ENCODE results near the gene MAGI1.

Gene MAGI1

DNA sequence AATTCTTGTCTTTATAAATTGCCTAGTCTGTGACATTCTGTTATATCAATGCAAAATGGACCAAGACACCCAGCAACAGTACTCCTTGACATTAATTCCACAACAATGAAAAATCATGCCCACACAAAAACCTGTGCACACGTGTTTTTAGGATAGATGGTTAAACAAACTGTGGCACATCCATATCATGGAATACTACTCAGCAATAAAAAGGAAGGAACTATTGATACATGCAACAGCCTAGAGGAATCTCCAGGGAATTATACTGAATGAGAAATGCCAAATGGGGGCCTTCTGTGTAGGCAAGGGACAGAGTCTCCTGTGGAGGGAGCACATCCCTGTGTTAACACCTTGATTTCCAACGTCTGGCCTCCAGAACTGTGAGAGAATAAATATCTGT lies 388.5 kb downstream of the MAGI1 start:
- DNase-seq (ENCODE audit: low read depth, low spot score): no peak
- no peaks in the 10 kb centered on the region for H3K4me1 ChIP-seq (ENCODE audit: control insufficient read depth, insufficient read depth, low read length)
- no peaks in the 10 kb centered on the region for H3K9me3 ChIP-seq (ENCODE audit: control insufficient read depth, insufficient read depth, low read length)
- no CpG with 5 or more reads among the region's 2 CpGs for WGBS (ENCODE audit: insufficient coverage, insufficient read length)
- no peak overlapping the region for H3K4me3 ChIP-seq (ENCODE audit: low read length)
- H3K27me3 ChIP-seq (ENCODE audit: control insufficient read depth, insufficient read depth, low read length): no peaks in the 10 kb centered on the region
- H3K36me3 ChIP-seq (ENCODE audit: control insufficient read depth, insufficient read depth, low read length): no peaks in the 10 kb centered on the region
- no peak overlapping the region for H3K27ac ChIP-seq (ENCODE audit: low read length)

DNA sequence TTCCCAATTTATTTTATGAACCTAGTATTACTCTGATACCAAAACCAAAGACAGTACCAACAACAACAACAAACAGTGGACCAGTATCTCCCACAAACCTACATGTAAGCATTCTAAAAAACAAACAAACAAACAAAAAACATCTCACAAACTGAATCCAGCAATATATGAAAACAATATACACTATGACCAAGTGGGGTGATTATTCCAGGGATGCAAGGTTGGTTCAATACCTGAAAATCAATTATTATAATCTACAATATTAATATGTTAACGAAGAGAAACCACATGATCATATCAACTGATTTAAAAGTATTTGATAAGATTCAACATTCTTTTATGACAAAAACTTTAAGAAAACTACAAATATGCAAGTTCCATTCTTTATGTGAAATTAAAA lies 391.3 kb downstream of the MAGI1 start:
- Histone ChIP-seq H3K27ac (ENCODE audit: low read length) (no peak overlapping the region), H3K9me3 (ENCODE audit: control insufficient read depth, insufficient read depth, low read length) (no peaks in the 10 kb centered on the region), H3K36me3 (ENCODE audit: control insufficient read depth, insufficient read depth, low read length) (no peaks in the 10 kb centered on the region), H3K4me1 (ENCODE audit: control insufficient read depth, insufficient read depth, low read length) (no peaks in the 10 kb centered on the region), H3K4me3 (ENCODE audit: low read length) (no peak overlapping the region), H3K27me3 (ENCODE audit: control insufficient read depth, insufficient read depth, low read length) (no peaks in the 10 kb centered on the region)
- no CpG with 5 or more reads among the region's 1 CpG for WGBS (ENCODE audit: insufficient coverage, insufficient read length)
- no peak for DNase-seq (ENCODE audit: low read depth, low spot score)

DNA sequence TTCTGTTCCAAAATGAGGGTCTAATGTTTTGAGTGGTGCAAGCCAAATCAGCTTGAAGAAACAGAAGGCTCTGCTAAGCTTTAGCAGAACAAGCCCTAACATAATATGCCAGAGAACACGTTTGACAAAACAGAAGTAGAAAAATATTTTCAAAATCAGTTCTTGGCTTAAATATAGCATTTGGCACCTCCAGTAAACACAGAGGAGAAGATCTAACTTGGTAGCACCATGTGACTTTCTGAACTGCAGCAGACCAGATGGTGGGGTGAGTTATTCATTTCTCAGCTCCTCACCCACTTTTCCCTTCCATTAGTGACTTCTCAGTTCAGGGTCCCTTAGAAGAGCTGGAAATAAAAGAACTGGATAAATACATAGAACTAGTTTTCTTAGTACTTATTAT lies 395.8 kb downstream of the MAGI1 start:
- no peak for DNase-seq (ENCODE audit: low read depth, low spot score)
- Histone ChIP-seq H3K36me3 (ENCODE audit: control insufficient read depth, insufficient read depth, low read length) (no peaks in the 10 kb centered on the region), H3K27me3 (ENCODE audit: control insufficient read depth, insufficient read depth, low read length) (no peaks in the 10 kb centered on the region), H3K4me1 (ENCODE audit: control insufficient read depth, insufficient read depth, low read length) (no peaks in the 10 kb centered on the region), H3K4me3 (ENCODE audit: low read length) (no peak overlapping the region), H3K9me3 (ENCODE audit: control insufficient read depth, insufficient read depth, low read length) (no peaks in the 10 kb centered on the region), H3K27ac (ENCODE audit: low read length) (no peak overlapping the region)
- no CpG with 5 or more reads among the region's 1 CpG for WGBS (ENCODE audit: insufficient coverage, insufficient read length)

DNA sequence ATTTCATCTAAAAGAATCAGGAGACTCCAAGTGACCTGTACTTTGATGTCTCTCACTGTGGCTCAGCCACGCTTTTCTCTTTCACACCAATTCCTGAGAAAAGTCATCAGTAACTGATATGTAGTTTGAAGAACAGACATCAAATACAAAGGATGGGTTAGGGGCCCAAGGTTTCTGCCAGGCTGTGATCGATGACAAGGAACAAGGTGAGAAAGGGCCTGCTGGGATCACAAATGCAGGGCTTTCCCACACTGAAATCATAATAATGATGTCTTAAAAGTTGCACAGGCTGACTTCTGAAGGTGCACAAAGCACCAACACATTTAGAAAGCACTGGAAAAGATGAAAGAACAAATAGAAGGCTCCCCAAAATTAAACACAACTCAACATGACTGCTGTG lies 396.9 kb downstream of the MAGI1 start:
- WGBS (ENCODE audit: insufficient coverage, insufficient read length): no CpG with 5 or more reads among the region's 2 CpGs
- H3K27ac ChIP-seq (ENCODE audit: low read length): no peak overlapping the region
- H3K27me3 ChIP-seq (ENCODE audit: control insufficient read depth, insufficient read depth, low read length): no peaks in the 10 kb centered on the region
- no peak overlapping the region for H3K4me3 ChIP-seq (ENCODE audit: low read length)
- no peak for DNase-seq (ENCODE audit: low read depth, low spot score)
- no peaks in the 10 kb centered on the region for H3K4me1 ChIP-seq (ENCODE audit: control insufficient read depth, insufficient read depth, low read length)
- no peaks in the 10 kb centered on the region for H3K9me3 ChIP-seq (ENCODE audit: control insufficient read depth, insufficient read depth, low read length)
- no peaks in the 10 kb centered on the region for H3K36me3 ChIP-seq (ENCODE audit: control insufficient read depth, insufficient read depth, low read length)

DNA sequence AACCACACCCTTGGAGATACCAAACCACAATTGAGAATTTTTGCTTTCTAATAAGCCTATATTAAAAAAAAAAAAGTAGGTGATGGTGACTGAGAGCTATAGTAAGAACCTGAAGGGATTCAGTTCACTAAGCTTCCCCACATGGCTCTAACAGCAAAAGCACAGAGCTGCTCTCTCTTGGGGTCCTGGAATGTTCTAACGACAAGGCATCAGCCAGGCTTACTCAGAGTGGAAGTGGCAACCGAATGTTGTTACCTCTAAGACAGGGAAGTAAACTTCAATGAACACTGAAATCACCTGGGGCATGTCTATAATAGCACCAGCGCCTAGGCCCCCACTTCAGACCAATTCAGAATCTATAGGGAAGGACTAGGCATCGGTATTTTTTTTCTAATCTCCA lies 397.7 kb downstream of the MAGI1 start:
- Histone ChIP-seq H3K36me3 (ENCODE audit: control insufficient read depth, insufficient read depth, low read length) (no peaks in the 10 kb centered on the region), H3K27me3 (ENCODE audit: control insufficient read depth, insufficient read depth, low read length) (no peaks in the 10 kb centered on the region), H3K4me1 (ENCODE audit: control insufficient read depth, insufficient read depth, low read length) (no peaks in the 10 kb centered on the region), H3K9me3 (ENCODE audit: control insufficient read depth, insufficient read depth, low read length) (no peaks in the 10 kb centered on the region), H3K4me3 (ENCODE audit: low read length) (no peak overlapping the region), H3K27ac (ENCODE audit: low read length) (no peak overlapping the region)
- no CpG with 5 or more reads among the region's 4 CpGs for WGBS (ENCODE audit: insufficient coverage, insufficient read length)
- no peak for DNase-seq (ENCODE audit: low read depth, low spot score)

DNA sequence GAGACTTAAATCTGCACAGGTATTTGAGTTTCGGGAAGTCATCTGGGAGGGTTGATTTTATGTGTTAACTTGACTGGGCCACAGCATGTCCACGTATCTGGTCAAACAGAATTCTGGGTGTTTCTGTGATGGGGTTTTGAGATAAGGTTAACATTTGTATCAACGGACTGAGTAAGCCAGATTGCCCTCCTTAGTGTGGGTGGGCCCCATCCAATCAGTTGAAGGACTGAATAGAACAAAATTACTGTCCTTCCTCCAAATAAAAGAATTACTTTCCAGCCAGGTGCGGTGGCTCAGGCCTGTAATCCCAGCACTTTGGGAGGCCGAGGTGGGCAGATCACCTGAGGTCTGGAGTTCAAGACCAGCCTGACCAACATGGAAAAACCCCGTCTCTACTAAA lies 399.3 kb downstream of the MAGI1 start:
- Histone ChIP-seq H3K27me3 (ENCODE audit: control insufficient read depth, insufficient read depth, low read length) (no peaks in the 10 kb centered on the region), H3K4me1 (ENCODE audit: control insufficient read depth, insufficient read depth, low read length) (no peaks in the 10 kb centered on the region), H3K27ac (ENCODE audit: low read length) (no peak overlapping the region), H3K4me3 (ENCODE audit: low read length) (no peak overlapping the region), H3K9me3 (ENCODE audit: control insufficient read depth, insufficient read depth, low read length) (no peaks in the 10 kb centered on the region), H3K36me3 (ENCODE audit: control insufficient read depth, insufficient read depth, low read length) (no peaks in the 10 kb centered on the region)
- no peak for DNase-seq (ENCODE audit: low read depth, low spot score)
- no CpG with 5 or more reads among the region's 6 CpGs for WGBS (ENCODE audit: insufficient coverage, insufficient read length)

DNA sequence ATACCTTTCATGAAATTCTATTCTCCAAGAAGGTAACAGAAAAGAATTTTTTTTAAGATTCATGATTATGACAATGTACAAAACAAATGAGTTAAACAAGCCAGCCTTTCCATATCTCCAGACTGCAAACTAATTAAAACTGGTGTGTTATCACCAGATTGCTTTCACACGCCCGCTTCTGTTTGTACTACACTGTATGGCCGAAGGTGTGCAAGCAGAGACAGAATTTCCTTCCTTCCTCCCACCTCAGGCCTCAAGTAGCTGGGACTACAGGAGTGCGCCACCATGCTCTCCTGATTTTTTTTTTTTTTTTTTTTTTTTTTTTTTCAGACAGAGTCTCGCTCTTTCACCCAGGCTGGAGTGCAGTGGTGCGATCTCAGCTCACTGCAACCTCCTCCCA lies 400.4 kb downstream of the MAGI1 start:
- no peaks in the 10 kb centered on the region for H3K27me3 ChIP-seq (ENCODE audit: control insufficient read depth, insufficient read depth, low read length)

DNA sequence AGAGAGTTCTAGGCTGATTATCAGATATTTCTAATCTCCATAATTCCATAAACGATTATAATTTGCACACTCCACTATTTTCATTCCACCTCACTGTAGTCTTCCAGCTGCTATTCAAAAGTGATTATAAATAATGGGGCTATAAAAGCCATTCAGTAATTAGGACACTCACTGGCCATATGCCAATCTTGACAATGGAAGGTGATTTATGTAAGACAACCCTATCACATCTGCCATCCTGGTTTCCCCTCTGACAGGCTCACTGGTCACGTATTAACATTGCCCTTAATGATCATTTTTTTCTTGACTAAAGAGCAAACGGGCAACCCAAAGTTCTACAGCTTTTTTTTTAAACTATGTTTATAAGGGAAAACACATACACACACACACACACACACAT lies 402.4 kb downstream of the MAGI1 start:
- Histone ChIP-seq H3K27ac (ENCODE audit: low read length) (no peak overlapping the region), H3K4me1 (ENCODE audit: control insufficient read depth, insufficient read depth, low read length) (peaks cover 3% of the 10 kb centered on the region; the same call in 1 of the 2 replicates), H3K27me3 (ENCODE audit: control insufficient read depth, insufficient read depth, low read length) (no peaks in the 10 kb centered on the region), H3K4me3 (ENCODE audit: low read length) (no peak overlapping the region), H3K9me3 (ENCODE audit: control insufficient read depth, insufficient read depth, low read length) (no peaks in the 10 kb centered on the region), H3K36me3 (ENCODE audit: control insufficient read depth, insufficient read depth, low read length) (no peaks in the 10 kb centered on the region)
- DNase-seq (ENCODE audit: low read depth, low spot score): no peak
- WGBS (ENCODE audit: insufficient coverage, insufficient read length): 100% methylated on average over 1 of the region's 3 CpGs

More for the DNA sequence above, 400.4 kb downstream of the MAGI1 start:
- Histone ChIP-seq H3K4me1 (ENCODE audit: control insufficient read depth, insufficient read depth, low read length) (no peaks in the 10 kb centered on the region), H3K4me3 (ENCODE audit: low read length) (no peak overlapping the region), H3K9me3 (ENCODE audit: control insufficient read depth, insufficient read depth, low read length) (no peaks in the 10 kb centered on the region), H3K36me3 (ENCODE audit: control insufficient read depth, insufficient read depth, low read length) (no peaks in the 10 kb centered on the region), H3K27ac (ENCODE audit: low read length) (no peak overlapping the region)
- WGBS (ENCODE audit: insufficient coverage, insufficient read length): no CpG with 5 or more reads among the region's 6 CpGs
- no peak for DNase-seq (ENCODE audit: low read depth, low spot score)

DNA sequence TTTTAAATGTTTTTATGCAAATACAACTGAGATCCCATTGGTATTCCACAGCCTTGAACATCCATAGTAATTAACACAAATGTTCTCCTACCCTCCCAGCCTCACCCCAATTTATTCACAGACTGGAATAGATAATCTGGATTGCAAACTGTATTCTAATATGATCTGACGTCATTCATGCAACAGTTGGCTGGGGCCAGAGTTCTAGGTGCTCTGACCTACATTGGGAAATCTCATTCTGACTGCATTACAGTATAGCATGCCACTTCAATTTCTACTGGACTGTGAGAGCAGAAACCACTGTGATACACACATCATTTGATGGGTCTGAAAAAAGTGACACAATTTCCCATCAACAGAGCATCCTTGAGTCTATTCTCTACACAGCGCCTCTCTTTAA lies 403.1 kb downstream of the MAGI1 start:
- Histone ChIP-seq H3K27ac (ENCODE audit: low read length) (no peak overlapping the region), H3K36me3 (ENCODE audit: control insufficient read depth, insufficient read depth, low read length) (no peaks in the 10 kb centered on the region), H3K4me3 (ENCODE audit: low read length) (no peak overlapping the region), H3K4me1 (ENCODE audit: control insufficient read depth, insufficient read depth, low read length) (peaks cover 3% of the 10 kb centered on the region; the same call in 1 of the 2 replicates), H3K9me3 (ENCODE audit: control insufficient read depth, insufficient read depth, low read length) (no peaks in the 10 kb centered on the region), H3K27me3 (ENCODE audit: control insufficient read depth, insufficient read depth, low read length) (no peaks in the 10 kb centered on the region)
- WGBS (ENCODE audit: insufficient coverage, insufficient read length): no CpG with 5 or more reads among the region's 2 CpGs
- DNase-seq (ENCODE audit: low read depth, low spot score): no peak

DNA sequence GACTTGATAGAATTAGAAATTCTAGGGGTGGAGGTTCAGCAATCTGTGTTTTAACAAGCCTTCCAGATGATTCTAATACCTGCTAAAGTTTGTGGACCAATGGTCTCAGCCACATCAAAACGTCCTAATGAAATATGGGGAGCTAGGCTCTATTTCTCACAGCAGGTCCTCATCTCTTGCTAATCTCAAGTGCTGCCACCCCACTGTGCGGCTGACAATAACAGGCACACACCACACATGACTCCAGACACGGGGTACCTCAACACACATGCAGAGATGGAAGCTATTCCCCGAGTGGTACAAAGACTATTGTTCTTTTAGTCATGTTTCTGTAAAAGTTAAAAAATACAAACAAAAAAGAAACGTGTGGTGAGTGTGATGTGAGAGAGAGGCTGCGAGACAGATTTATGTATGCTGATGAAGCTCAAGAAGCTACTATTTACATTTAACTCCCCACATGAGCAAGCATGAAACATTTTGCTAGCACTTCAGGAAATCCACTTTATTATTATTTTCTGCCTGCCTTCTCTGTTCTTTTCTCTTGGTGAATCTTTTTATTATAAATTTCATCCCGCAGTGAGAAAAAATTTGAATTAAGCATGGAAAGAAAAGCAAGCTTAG lies 405.6 kb downstream of the MAGI1 start:
- H3K9me3 ChIP-seq (ENCODE audit: control insufficient read depth, insufficient read depth, low read length): no peaks in the 10 kb centered on the region
- no CpG with 5 or more reads among the region's 7 CpGs for WGBS (ENCODE audit: insufficient coverage, insufficient read length)
- H3K4me3 ChIP-seq (ENCODE audit: low read length): no peak overlapping the region
- no peaks in the 10 kb centered on the region for H3K27me3 ChIP-seq (ENCODE audit: control insufficient read depth, insufficient read depth, low read length)
- H3K36me3 ChIP-seq (ENCODE audit: control insufficient read depth, insufficient read depth, low read length): no peaks in the 10 kb centered on the region
- H3K27ac ChIP-seq (ENCODE audit: low read length): no peak overlapping the region
- no peak for DNase-seq (ENCODE audit: low read depth, low spot score)
- peaks cover 3% of the 10 kb centered on the region; the same call in 1 of the 2 replicates for H3K4me1 ChIP-seq (ENCODE audit: control insufficient read depth, insufficient read depth, low read length)

DNA sequence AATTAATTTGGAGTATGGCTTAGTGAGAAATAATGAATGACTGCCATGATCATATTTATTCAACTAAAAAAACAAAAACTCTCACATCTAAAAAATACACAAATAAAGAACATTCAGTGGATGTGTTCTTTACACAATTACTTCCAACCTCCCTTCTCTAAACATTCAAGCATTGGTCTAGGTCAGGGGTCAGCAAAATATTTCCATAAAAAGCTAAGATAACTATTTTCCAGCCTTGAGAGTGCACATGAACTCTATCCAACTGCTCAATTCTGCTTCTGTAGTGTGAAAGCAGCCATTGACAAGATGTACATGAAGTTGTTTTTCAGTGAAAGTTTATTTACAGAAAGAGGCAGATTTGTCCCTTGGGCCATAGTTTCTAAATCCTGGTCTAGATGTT lies 406.3 kb downstream of the MAGI1 start:
- DNase-seq (ENCODE audit: low read depth, low spot score): no peak
- H3K4me1 ChIP-seq (ENCODE audit: control insufficient read depth, insufficient read depth, low read length): peaks cover 3% of the 10 kb centered on the region; the same call in 1 of the 2 replicates
- H3K36me3 ChIP-seq (ENCODE audit: control insufficient read depth, insufficient read depth, low read length): no peaks in the 10 kb centered on the region
- no peaks in the 10 kb centered on the region for H3K27me3 ChIP-seq (ENCODE audit: control insufficient read depth, insufficient read depth, low read length)
- no peak overlapping the region for H3K27ac ChIP-seq (ENCODE audit: low read length)
- H3K9me3 ChIP-seq (ENCODE audit: control insufficient read depth, insufficient read depth, low read length): no peaks in the 10 kb centered on the region
- H3K4me3 ChIP-seq (ENCODE audit: low read length): no peak overlapping the region

Data from iPS DF 6.9 (cell line).